CD4-positive, alpha-beta T cell (primary cell): ENCODE data around the gene EGFL7. TPM values are rescaled to one million over a fixed set of nuclear protein-coding genes. Genes with fewer than 3 reads are reported as not detected.

Experiments used
- ATAC-seq: fragments of 200-7000 bp; cut with Tn5 transposase; one replicate; pipeline ENCODE4 v1.10.0; 2022; ENCODE audit warnings: mild to moderate bottlenecking; ENCODE audit not compliant: poor library complexity
- CTCF ChIA-PET: fragments of 350-600 bp; sonication (Branson Sonifier 250); formaldehyde crosslinking; loops from one replicate; lab custom pipeline; 2021; ENCODE audit warnings: antibody characterized with exemption, inconsistent platforms; lab: Charles Lee
- POLR2A ChIA-PET: fragments of 350-600 bp; sonication (Branson Sonifier 250); formaldehyde crosslinking; loops from one replicate; lab custom pipeline; 2021; ENCODE audit warnings: antibody characterized with exemption, inconsistent platforms; lab: Charles Lee
- DNase-seq, 14 experiments: peaks; one replicate each; pipeline ENCODE4 v3.0.0-alpha.2; 2013 to 2020; ENCODE audit warnings: mixed read lengths in 2 of 14
- H3K27ac ChIP-seq, 2 donors: one replicate each; pipeline versions ENCODE4 v1.5.1 to v1.7.0; 2013; ENCODE audit warnings: low read length in 2 of 2, low read depth in 1 of 2, mild to moderate bottlenecking in 1 of 2
- H3K27me3 ChIP-seq, 2 experiments: 1 replicate in 1 of 2; 2 replicates in 1 of 2; pipeline versions ENCODE4 v1.6.1 to v1.7.0; 2013; ENCODE audit warnings: low read length in 2 of 2, control low read depth in 1 of 2, mild to moderate bottlenecking in 1 of 2, moderate library complexity in 1 of 2; ENCODE audit not compliant: insufficient read depth in 2 of 2, control insufficient read depth in 1 of 2
- H3K36me3 ChIP-seq: one replicate; pipeline ENCODE4 v1.6.1; 2013; ENCODE audit warnings: low read length, control low read depth; ENCODE audit not compliant: insufficient read depth
- H3K4me1 ChIP-seq: one replicate; pipeline ENCODE4 v1.6.1; 2013; ENCODE audit warnings: low read length, control low read depth; ENCODE audit not compliant: insufficient read depth
- H3K4me3 ChIP-seq: one replicate; pipeline ENCODE4 v1.5.1; 2013; ENCODE audit warnings: mild to moderate bottlenecking, low read length, moderate library complexity
- H3K9me3 ChIP-seq, 2 experiments: 1 replicate in 1 of 2; 2 replicates in 1 of 2; pipeline versions ENCODE4 v1.6.1 to v1.7.0; 2013; ENCODE audit warnings: low read length in 2 of 2, mild to moderate bottlenecking in 2 of 2, control low read depth in 1 of 2, moderate library complexity in 1 of 2; ENCODE audit not compliant: control insufficient read depth in 1 of 2, insufficient read depth in 1 of 2
- H3K27ac Mint-ChIP-seq: one replicate; pipeline ENCODE4 v1.8.0; 2020; ENCODE audit warnings: mixed read lengths
- H3K27me3 Mint-ChIP-seq: one replicate; pipeline ENCODE4 v1.8.0; 2021; ENCODE audit warnings: mixed read lengths
- H3K36me3 Mint-ChIP-seq: one replicate; pipeline ENCODE4 v1.8.0; 2021; ENCODE audit warnings: low read depth, mixed read lengths
- H3K4me1 Mint-ChIP-seq: one replicate; pipeline ENCODE4 v1.8.0; 2021; ENCODE audit warnings: low read depth, mixed read lengths
- H3K4me3 Mint-ChIP-seq: one replicate; pipeline ENCODE4 v1.8.0; 2020; ENCODE audit warnings: mild to moderate bottlenecking, mixed read lengths
- H3K9me3 Mint-ChIP-seq: one replicate; pipeline ENCODE4 v1.8.0; 2020; ENCODE audit warnings: mixed read lengths
- CTCF ChIP-seq: fragments of 200-600 bp; IDR thresholded peaks from one replicate; pipeline ENCODE4 v1.8.0; 2022; ENCODE audit warnings: antibody characterized with exemption, mild to moderate bottlenecking
- intact Hi-C, 2 experiments: fragments of 100-400 bp; cut with DNase I in 1 of 2; cut with micrococcal nuclease in 1 of 2; formaldehyde crosslinking; loops; one replicate each; pipeline versions ENCODE4 v1.15.1 to v1.9.0; 2023 to 2025; cut with DNase I, micrococcal nuclease
- total RNA-seq, 174 experiments: library from RNA in 2 of 174; stranded (reverse) in 2 of 174; gene quantifications; one replicate each; pipeline ENCODE4 v1.2.3 and lab custom pipeline; 2021 to 2026

Gene EGFL7
- total RNA-seq, 2 experiments from 2014 or later = not detected

- peaks cover 9% of the 10 kb centered on the region for H3K4me1 ChIP-seq
- POLR2A ChIA-PET = no interaction called here
- no peak for ATAC-seq
- peaks cover 0 to 7% of the 10 kb centered on the region in 2 experiments for H3K9me3 ChIP-seq
- H3K4me3 Mint-ChIP-seq = no peak overlapping the region
- no peaks in the 10 kb centered on the region for H3K36me3 Mint-ChIP-seq
- H3K4me1 Mint-ChIP-seq = no peaks in the 10 kb centered on the region
- H3K27ac ChIP-seq = no peak overlapping the region
- H3K27ac Mint-ChIP-seq = no peak overlapping the region
- no peaks in the 10 kb centered on the region for H3K36me3 ChIP-seq
- TF ChIP-seq CTCF = no peak
- peaks cover 9 to 13% of the 10 kb centered on the region in 2 experiments for H3K27me3 ChIP-seq
- DNase-seq = no peak
- no peaks in the 10 kb centered on the region for H3K9me3 Mint-ChIP-seq
- no peak overlapping the region for H3K4me3 ChIP-seq
- CTCF ChIA-PET = interaction anchor here (0.5 to 1.3 kb wide), 3 partner anchors 30 to 207 kb away, joined by 3 to 4 read pairs (median 3); no protein-coding TSS in a partner anchor
- intact Hi-C loops = no loop called here
- peaks cover 9% of the 10 kb centered on the region for H3K27me3 Mint-ChIP-seq
These were observed 8.5 kb downstream of the EGFL7 start for GRCh38 chr9:136671254-136671614.

GRCh38 chr9:136671646-136672430 lies 9.1 kb downstream of the EGFL7 start:
- no peak overlapping the region for H3K4me3 ChIP-seq
- intact Hi-C loops = no loop called here
- no peak overlapping the region for H3K27ac Mint-ChIP-seq
- H3K4me3 Mint-ChIP-seq = no peak overlapping the region
- POLR2A ChIA-PET = no interaction called here
- H3K9me3 Mint-ChIP-seq = no peaks in the 10 kb centered on the region
- TF ChIP-seq CTCF = peak; percentile 71
- CTCF ChIA-PET = interaction anchor here (0.5 to 1.3 kb wide), 5 partner anchors 29 to 208 kb away, joined by 3 to 4 read pairs (median 3); no protein-coding TSS in a partner anchor
- H3K27ac ChIP-seq = no peak overlapping the region
- no peaks in the 10 kb centered on the region for H3K36me3 Mint-ChIP-seq
- ATAC-seq = peak; percentile 65
- H3K4me1 ChIP-seq = peaks cover 5% of the 10 kb centered on the region
- DNase-seq = peak in 13 of 14 experiments; percentile 17 to 61 (median 33)
- peaks cover 6% of the 10 kb centered on the region for H3K27me3 Mint-ChIP-seq
- no peaks in the 10 kb centered on the region for H3K36me3 ChIP-seq
- peaks cover 9% of the 10 kb centered on the region in 2 experiments for H3K27me3 ChIP-seq
- H3K9me3 ChIP-seq = peaks cover 0 to 7% of the 10 kb centered on the region in 2 experiments
- H3K4me1 Mint-ChIP-seq = no peaks in the 10 kb centered on the region

- Histone ChIP-seq H3K36me3 (no peaks in the 10 kb centered on the region), H3K27me3 (peaks cover 1 to 3% of the 10 kb centered on the region in 2 experiments), H3K4me1 (peaks cover 5% of the 10 kb centered on the region), H3K27ac (no peak overlapping the region), H3K4me3 (no peak overlapping the region), H3K9me3 (peaks cover 0 to 7% of the 10 kb centered on the region in 2 experiments)
- TF ChIP-seq CTCF = no peak
- H3K36me3 Mint-ChIP-seq = no peaks in the 10 kb centered on the region
- intact Hi-C loops = no loop called here
- no peaks in the 10 kb centered on the region for H3K4me1 Mint-ChIP-seq
- ChIA-PET CTCF (interaction anchor here (0.9 to 1.3 kb wide), 3 partner anchors 28 to 189 kb away, joined by 3 to 4 read pairs (median 3); no protein-coding TSS in a partner anchor), POLR2A (no interaction called here)
- H3K9me3 Mint-ChIP-seq = no peaks in the 10 kb centered on the region
- no peak overlapping the region for H3K4me3 Mint-ChIP-seq
- no peak overlapping the region for H3K27ac Mint-ChIP-seq
- H3K27me3 Mint-ChIP-seq = peaks cover 6% of the 10 kb centered on the region
- no peak for DNase-seq
- ATAC-seq = no peak
These were observed 9.8 kb downstream of the EGFL7 start for GRCh38 chr9:136672431-136673087.
